ENCODE data around the gene CPOX.
"Not testable (repeated sequence)": the region's sequence is repeated elsewhere in the genome, so short reads cannot be mapped to it uniquely, and the experiment has no call there.

The CPOX gene

DNA sequence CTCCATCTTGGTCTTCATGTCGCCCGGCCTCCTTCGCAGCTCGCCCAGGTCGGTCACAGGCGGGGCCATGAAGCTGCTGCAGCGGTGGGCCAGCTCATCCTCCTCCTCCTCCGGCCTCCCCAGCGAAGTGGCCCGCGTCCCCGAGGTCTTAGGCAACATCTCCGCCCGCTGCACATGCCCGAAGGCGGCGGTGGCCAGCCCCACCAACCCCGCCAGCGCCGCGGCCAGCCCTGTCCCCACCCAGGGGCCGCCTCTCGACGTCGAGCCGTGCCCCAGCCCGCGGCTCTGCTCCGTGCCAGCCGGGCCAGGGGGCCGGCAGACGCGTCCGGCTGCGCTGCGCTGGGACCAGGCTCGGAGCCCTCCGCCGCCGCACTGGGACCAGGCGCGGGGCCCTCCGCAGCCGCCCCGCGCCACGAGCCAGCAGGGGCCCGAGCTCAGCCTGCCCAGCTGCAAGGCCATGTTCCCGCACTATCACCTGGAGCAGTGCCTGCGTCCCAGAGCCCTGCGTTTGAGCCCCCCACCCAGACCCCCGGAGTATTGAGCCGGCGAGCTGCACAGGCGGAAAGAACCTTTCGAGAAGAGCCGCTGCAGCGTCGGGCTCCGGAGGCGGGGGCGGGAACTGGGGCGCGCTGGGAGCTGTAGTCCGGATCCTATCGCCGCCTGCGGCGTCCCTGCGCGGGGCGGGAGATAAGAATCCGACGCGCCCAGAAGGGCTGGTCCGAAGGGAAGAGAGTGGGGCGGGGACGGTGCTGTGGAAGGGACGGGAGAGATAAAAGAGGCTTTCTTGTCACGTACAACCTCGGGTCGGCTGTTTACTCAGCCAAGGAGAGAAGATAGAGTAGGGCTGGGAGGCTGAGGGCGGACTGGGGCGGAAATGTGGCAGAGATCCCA lies at the start of gene CPOX:
TSS of gene CPOX (minus strand) at position 566 of the 891 bp plus-strand sequence. CDS start at position 459, 107 bp downstream.
- no peak for DNase-seq

- not testable (repeated sequence) for DNase-seq
Measured at GRCh38 chr3:98642769-98643168, 49.4 kb upstream of the CPOX start.

DNA sequence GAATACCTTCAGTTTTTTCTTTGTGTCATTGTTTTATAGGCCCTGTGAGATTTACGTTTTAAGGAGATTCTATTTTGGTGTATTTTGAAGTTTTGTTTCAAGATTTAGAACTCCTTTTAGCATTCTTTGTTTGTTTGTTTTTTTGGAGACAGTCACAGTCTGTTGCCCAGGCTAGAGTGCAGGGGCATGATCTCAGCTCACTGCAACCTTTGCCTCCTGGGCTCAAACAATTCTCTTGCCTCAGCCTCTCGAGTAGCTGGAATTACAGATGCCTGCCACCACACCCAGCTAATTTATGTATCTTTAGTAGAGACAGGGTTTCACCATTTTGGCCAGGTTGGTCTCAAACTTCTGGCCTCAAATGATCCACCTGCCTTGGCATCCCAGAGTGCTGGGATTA lies 48.3 kb upstream of the CPOX start:
- not testable (repeated sequence) for DNase-seq

- DNase-seq: not testable (repeated sequence)
Measured at GRCh38 chr3:98638515-98638914, 45.1 kb upstream of the CPOX start.

DNA sequence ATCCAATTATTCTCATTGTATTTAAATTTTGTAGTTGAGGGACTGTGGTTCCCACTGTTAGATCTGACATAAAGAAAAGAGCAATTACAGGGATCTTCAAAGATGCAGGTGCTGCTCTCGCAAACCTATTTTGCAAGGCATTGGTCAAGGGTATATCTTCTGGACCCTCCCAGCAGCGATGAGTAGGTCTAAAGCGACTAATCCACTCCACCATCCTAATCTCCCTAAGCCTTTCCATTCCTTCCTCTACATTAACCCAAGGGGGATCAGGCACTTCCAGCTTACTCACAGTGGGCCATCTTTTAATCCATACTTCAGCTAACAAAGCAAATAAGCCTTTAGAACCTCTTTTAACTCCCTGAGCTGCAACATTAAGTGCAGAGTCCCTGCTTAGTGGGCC lies 37.0 kb upstream of the CPOX start:
- DNase-seq: no peak

- no peak for DNase-seq
Measured at GRCh38 chr3:98628317-98628716, 34.9 kb upstream of the CPOX start.

DNA sequence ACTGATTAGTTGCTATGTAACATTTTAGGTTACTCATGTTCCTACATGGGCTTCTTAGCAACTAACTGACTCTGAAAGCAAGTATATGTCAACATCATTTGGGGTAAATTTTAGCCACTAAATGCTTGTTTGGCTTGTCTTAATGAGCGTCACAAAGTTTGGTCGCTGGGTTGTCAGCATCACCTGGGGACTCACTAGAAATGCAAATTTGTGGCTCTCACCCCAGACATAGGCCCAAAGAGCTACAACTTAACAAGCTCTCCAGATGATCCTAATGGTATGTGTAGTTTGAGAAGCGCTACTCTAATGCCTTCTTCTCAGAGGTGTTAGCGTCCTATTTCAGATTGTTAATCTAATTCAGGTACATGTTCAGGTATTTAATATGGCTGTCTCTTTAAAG lies 32.7 kb upstream of the CPOX start:
- DNase-seq: no peak

GRCh38 chr3:98623572-98624280 lies 30.3 kb upstream of the CPOX start:
- no peak for DNase-seq

DNA sequence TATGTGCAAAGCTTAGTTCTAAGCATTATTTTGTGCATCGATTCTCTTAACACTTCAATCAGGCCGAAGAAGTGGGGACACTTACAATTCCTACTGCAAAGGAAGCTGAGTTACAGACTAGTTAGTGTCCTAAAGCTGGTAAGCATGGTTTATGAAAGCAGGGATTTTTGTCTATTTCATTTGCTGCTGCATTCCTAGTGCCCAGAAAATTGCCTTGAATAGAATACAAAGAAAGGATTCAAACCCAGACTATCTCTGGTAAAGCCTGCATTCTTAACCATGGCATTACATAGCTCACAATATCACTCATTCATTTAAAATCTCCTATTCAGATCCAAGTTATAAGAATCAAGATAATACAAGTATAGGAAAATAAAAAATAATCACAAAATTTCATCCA lies 24.4 kb upstream of the CPOX start:
- no peak for DNase-seq

DNA sequence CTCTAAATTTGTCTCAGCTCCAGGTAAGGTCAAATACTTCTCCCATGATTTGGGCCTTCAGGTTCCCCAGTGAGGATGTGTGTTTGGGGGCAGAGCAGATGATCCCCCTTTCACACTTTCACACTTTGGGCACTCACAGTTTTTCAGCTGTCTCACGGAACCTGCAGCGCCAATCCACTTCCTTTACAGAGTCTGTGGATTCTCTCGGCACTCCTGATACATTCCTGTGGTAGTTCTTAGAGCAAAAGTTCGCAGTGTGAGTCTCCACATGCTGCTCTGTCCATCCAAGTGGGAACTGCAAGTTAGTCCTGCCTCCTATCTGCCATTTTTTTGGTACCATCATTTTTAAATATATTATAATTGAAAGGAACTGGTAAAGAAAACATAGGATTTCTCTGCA lies 20.2 kb upstream of the CPOX start:
- DNase-seq: no peak

- DNase-seq: no peak
Measured at GRCh38 chr3:98612996-98613517, 19.6 kb upstream of the CPOX start.

DNA sequence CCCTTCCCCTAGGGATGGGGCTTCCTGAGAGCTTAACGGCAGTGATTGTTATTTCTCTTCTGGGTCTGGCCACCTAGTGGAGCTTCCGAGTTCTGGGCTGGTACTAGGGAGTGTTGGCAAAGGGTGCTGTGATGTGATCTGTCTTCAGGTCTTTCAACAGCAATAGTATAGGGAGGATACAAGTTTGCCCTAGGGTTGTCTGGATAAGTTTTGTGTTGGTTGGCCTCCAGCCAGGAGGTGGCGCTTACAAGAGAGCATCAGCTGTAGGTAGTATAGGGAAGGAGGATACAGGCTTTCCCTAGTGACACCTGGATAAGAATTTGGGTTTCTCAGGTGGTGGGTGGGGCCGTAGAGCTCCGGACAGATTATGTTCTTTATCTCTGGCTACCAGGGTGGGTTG lies 19.2 kb upstream of the CPOX start:
- DNase-seq: no peak

DNA sequence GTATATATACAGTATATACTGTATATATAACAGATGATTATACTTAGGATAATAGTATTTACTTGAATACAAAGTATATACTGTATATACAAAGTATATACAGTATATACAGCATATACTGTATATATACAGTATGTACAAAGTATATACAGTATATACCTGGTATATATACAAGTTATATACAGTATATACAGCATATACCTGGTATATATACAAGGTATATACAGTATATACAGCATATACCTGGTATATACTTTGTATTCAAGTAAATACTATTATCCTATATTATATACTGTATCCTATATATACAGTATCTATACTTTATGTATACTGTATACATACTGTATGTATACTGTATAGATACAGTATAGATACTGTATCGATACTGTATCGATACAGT lies 14.6 kb upstream of the CPOX start:
- DNase-seq: no peak

GRCh38 chr3:98603580-98603979 lies 10.2 kb upstream of the CPOX start:
- DNase-seq: no peak

GRCh38 chr3:98602078-98602678 lies 8.8 kb upstream of the CPOX start:
- no peak for DNase-seq

DNA sequence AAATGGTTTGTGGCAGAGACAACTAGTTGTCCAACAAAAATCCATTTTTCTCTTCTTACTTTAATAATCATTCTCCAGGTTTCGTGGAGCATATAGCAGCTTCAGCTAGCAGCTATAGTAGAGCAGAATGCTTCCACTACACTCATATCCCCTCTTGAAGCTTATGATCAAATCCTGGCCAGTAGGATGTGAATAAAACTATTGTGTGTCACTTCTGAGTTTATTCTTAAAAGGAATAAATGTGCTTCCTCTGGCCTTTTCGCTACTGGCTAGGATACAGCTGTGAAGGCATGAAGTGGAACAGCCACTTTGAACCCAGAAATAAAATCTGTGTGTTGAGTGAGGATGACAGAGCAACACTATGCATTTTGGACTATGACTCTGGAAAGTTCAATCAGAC lies 7.8 kb upstream of the CPOX start:
- no peak for DNase-seq

DNA sequence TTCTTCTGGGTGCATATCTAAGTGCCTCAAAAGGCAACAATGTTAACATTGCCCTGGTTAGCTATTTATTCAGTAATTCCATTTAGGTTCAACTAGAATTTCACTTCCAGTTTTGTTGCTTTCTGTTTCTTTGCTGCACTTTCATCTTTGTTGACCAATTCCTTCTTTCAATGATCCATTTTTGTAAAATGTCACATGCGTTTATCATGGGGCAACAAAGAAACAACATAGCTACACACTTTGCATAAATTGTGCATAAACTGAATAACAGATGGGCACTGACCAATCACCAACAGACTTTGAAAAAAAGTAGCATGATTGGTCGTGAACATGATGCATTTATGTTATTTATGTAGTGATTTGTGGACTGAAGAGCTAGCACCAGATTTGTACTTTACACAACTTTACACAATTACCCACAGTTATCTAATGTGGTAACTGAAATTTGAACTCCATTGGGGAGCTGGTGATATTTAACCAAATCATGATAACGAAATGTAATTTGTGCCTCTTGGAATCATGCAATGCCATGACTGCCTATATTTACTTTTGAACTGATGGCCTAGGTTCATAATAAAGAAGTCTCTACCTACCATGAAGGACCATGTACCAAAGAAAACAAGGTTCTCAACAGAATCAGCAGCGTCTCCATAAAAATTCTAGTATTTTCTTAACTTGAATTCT lies 7.1 kb upstream of the CPOX start:
- DNase-seq: no peak

DNA sequence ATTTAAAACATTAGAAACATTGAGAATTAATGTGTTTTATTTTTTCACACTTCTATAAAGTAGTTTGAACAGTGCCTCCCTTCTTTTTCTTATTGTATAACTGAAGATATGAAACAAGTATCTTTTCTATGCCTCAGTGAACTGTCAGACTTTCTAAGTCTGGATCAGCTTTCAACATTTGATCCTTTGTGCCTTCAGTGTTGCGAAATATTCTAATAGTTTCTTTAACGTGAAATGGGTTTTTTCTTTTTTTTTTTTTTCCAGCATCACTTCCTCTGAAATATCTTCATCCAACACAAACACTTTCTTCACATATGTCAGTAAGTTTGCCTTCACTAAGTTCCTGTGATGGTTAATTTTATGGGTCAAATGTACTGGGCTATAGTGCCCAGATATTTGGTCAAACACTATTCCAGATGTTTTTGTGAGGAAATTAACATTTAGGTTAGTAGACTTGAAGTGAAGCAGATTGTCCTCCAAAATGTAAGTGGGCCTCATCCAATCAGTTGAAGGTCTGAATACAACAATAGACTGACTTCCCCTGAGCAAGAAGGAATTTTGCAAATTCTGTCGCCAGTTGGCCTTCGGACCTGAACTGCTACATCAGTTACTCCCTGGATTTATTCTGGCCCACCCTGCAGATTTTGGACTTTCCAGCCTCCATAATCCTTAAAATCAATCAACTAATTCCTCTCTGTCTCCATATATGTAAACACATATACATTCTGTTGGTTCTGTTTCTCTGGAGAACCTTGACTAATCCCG lies 6.4 kb upstream of the CPOX start:
- DNase-seq: no peak

DNA sequence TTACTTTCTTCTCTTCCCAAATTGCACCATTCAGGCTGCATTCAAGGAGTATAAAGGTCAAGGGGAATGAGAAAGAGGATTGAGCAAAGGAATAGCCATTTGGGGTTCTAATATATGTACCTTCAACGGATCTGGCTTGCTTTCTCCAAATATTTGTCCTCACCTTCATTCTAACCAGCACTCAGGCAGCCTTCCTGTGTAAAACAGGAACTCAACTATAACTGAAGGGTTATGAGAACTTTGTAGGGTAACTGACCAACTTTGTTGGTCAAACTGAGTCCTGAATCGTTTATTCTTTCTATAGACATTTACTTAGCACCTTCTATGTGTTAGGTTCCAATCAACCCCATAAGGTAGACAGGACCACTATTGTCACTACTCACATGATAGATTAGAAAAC lies 5.1 kb upstream of the CPOX start:
- DNase-seq: no peak

GRCh38 chr3:98596541-98597500 lies 3.4 kb upstream of the CPOX start:
- DNase-seq: peak; percentile 55

- DNase-seq: no peak
Measured at GRCh38 chr3:98596087-98596486, 2.7 kb upstream of the CPOX start.

Measured in SIG-M5 (cell line).